GM21825 (cell line): ENCODE results near the gene GDPGP1.
"Not testable (repeated sequence)": the region's sequence is repeated elsewhere in the genome, so short reads cannot be mapped to it uniquely, and the experiment has no call there.

Source experiments
- ATAC-seq: cut with Tn5 transposase; IDR thresholded peaks from one replicate; pipeline ENCODE4 v1.9.1; 2021; ENCODE audit warnings: mild to moderate bottlenecking, moderate library complexity; ENCODE audit not compliant: unreplicated experiment

Gene GDPGP1

DNA sequence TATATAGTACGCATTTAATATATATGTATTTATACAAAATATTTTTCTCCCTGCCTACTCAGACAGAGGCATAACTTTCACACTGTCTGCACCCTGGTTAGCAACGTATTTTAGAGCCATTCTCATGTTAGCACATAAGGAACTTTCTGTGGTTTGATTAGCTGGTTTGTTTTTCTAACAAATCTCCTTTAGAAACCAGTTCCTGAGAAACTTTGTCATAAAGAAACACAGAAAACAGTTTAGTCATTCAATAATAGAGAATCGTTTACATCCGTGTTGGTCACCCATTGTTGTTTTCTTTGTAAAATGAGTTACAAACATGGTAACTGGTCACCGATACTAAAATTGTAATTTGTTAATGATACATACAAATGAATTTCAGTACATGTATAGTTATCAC is 25.5 kb downstream of the GDPGP1 start:
- ATAC-seq: peak; percentile 75

- not testable (repeated sequence) for ATAC-seq
Observed at GRCh38 chr15:90260731-90261130, 26.7 kb downstream of the GDPGP1 start.

DNA sequence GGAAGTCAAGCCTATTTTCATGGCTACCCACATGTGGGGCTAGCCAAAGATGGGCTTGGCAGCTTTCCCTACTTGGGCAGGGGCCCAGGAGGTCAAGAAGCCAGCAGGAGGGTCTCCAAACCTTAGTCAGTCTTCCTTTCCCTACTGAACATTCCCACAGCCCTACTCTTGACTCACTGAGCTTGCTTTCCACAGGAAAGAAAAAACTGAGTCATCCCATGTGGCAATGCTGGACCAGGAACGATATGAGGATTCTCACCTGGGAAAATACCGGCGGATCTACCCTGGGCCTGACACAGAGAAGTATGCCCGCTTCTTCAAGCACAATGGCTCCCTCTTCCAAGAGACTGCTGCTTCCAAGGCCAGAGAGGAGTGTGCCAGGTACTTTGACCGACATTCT is 27.8 kb downstream of the GDPGP1 start:
- ATAC-seq: no peak

DNA sequence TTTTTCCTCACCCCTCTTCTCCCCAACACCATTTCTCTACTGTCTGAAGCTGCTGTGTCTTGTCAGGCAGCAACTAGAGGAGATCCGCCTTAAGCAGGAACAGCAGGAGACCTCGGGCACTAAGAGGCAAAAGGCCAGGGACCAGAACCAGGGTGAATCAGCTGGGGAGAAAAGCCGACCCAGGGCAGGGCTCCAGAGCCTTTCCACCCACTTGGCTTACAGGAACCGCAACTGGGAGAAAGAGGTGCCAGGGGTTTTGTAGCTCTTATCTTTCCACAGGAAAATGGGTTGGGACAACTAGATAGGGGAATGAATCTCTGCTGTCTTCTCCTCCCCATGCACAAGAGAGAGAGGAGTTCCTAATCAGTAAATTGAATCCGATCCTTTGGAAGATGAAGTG is 28.4 kb downstream of the GDPGP1 start:
- no peak for ATAC-seq

DNA sequence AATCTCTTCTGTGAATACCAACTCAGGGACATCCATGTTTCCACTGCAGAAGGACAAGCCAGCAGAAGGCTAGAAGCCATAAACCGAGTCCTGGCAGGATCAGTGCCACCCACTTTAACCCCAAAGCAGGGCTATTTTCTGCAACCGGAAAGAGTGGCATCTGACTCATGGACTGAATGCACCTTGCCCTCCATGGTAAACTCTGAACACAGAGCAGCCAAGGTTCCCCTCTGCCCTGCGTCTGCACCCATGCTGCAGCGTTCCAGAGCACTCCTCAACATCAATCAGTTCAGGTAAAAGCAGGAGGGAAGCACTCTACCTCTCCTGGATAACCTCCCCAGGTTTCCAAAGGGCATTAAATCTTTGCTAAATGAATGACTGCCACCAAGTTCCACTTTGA is 30.7 kb downstream of the GDPGP1 start:
- no peak for ATAC-seq

GRCh38 chr15:90265271-90266060 is 31.5 kb downstream of the GDPGP1 start, which contains the start of gene NGRN:
NGRN (plus strand) TSS chr15:90265672; CDS start chr15:90265713, 41 bp downstream.
- peak; percentile 92 for ATAC-seq

GRCh38 chr15:90266061-90266431 is 32.0 kb downstream of the GDPGP1 start:
- ATAC-seq: peak; percentile 16

GRCh38 chr15:90266485-90266884 is 32.5 kb downstream of the GDPGP1 start:
- ATAC-seq: no peak

GRCh38 chr15:90268415-90268814 is 34.4 kb downstream of the GDPGP1 start:
- ATAC-seq: no peak

GRCh38 chr15:90270502-90271150 is 36.6 kb downstream of the GDPGP1 start:
- ATAC-seq: no peak

DNA sequence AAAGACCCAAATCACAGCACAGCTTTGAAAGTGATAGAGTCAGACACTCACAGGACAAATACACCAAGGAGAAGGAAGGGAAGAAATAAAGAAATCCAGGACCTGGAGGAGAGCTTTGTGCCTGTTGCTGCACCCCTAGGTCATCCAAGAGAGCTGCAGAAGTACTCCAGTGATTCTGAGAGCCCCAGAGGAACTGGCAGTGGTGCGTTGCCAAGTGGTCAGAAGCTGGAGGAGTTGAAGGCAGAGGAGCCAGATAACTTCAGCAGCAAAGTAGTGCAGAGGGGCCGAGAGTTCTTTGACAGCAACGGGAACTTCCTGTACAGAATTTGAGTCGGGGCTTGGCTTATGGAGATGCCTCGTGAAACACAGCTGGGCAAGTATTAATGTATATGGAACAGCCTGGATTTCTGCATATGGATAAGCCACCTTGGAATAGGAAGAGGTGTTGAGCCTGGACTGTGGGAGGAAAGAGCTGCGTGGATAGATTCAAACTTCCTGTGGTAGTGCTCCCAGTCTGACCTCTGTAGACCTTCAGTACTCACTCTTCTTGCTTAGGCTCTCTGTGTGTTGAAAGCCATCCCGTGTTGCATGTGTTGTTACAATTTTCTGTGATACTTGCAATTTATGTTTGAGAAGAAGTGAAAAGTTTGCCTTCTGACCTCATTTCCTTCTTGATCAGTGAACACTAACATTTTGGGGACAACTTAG is 37.6 kb downstream of the GDPGP1 start:
- ATAC-seq: no peak

DNA sequence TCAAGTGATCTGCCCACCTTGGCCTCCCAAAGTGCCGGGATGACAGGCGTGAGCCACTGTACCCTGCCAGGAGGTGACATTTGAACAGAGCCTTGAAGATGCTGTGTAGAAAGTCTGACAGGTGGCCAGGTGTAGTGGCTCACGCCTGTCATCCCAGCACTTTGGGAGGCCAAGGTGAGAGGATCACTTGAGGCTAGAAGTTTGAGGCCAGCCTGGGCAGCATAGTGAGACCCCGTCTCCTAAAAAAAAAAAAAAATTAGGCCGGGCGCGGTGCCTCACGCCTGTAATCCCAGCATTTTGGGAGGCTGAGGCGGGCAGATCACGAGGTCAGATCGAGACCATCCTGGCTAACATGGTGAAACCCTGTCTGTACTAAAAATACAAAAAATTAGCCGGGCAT is 44.5 kb downstream of the GDPGP1 start:
- ATAC-seq: not testable (repeated sequence)

- not testable (repeated sequence) for ATAC-seq
Observed at GRCh38 chr15:90280743-90281142, 46.7 kb downstream of the GDPGP1 start.

DNA sequence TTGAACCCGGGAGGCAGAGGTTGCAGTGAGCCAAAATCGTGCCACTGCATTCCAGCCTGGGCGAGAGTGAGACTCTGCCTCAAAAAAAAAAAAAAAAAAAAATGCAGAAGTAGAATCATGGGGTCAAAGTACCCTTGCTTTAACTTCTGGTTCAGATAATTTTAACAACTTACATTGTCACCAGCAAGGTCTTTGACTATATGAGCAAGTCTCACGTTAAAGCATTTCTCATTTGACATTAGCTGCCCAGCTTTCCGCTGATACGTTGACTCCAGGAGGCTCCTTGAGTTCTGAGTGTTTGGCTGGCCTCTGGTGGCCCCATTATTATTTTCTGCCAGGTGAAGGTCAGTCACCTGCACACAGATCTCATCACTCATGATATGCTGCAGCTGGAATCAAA is 47.6 kb downstream of the GDPGP1 start:
- not testable (repeated sequence) for ATAC-seq

DNA sequence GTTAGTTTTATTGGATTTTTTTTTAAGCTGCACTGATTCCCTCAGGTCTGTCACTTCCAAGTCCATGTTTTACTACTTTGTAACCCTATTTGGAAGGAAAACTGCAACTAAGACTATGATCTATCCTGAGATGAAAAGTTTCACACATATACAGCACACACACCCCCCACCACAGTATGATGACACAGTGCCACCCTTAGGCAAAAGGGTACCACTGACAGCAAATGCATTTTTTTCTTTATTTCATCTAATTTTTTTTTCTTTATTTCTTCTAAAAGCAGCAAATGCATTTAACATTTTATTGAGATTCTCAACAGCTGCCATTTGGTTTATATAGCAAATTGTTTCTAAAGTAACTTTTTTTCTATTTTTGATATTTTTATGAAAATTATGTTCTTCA is 52.7 kb downstream of the GDPGP1 start:
- ATAC-seq: no peak

DNA sequence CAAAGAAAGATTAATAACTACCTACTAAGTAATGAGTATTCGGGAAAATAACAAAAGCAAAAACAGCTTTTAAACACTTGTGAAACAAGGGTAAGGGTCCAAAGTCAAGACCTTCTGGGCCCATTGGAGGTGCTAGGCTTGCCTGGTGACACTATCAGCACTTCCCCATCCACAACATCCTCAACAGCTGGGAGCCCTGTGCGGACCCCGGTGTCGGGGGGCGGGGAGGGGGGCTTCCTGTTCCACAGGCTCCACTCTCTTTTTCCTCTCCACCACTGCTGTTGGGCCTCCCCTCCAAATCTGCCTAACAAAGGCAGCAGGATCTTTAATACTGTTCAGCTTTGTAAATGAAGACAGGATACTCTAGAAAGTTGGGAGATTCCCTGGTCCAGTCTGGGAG is 53.1 kb downstream of the GDPGP1 start:
- ATAC-seq: no peak

GRCh38 chr15:90287946-90288345 is 53.9 kb downstream of the GDPGP1 start:
- ATAC-seq: no peak

GRCh38 chr15:90291679-90292356 is 57.8 kb downstream of the GDPGP1 start:
- no peak for ATAC-seq

DNA sequence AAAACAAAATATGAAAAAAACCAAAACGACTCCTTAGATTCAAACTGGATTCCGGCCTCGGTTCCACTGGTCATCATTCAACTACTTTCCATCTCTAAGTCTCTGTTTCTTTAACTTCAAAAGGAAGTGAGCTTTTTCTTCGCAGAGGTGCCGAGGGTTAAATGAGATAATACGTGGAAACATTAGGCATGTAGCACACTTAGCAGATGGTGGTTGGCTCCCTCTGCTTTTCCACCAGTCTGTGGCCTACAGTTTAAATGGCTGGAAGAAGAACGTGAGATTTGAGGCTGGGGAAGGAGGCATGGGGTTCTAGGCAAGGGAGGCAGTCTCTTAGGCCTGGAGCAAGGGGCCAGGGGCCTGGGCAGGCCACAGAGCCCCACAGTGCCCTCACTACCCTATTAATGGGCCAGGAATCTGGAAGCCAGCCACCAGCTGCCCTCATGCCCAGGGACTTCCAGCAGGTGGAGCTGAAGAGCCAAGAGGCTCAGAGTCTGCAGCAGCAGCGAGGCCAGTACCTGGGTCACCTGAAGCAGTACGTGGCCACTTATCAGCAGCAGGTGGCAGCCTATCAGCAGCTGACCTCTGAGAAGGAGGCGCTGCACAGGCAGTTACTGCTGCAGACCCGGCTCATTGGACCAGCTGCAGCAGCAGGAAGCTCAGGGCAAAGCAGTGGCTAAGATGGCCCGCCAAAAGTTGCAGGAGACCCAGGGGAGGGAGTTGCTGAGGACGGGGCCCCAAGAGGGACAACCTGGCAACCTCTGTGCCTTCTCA is 59.2 kb downstream of the GDPGP1 start:
- ATAC-seq: not testable (repeated sequence)

DNA sequence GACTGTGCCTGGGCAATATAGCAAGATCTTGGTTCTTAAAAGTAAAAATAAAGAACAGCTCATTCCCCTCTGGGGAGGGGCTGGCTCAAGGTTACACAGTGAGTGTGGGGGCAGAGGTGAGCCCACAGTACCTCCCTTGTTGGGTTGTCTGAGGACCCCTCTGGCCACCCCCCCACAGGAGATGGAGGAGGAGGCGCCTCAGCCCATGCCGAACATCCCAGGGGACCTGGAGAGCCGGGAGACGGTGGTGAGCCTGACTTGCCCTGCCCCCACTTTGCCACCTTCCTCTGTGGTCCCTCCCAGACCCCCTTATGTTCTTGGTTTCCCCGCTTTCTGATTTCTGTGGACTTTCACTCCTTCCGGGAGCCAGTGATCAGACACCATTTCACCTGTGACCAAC is 60.1 kb downstream of the GDPGP1 start:
- no peak for ATAC-seq
